Endothelial cell (in vitro differentiated cells): ENCODE results near the gene FILIP1. TPM values are rescaled to one million over a fixed set of nuclear protein-coding genes. Genes with fewer than 3 reads are reported as not detected.
A peak's percentile ranks its signal among the peaks of the same experiment; 100 is the strongest.

Source experiments
- DNase-seq: peaks from one replicate; pipeline ENCODE4 v3.0.0; 2021; ENCODE audit warnings: low spot score
- H3K27ac Mint-ChIP-seq: one replicate; pipeline ENCODE4 v1.8.0; 2021; ENCODE audit warnings: mixed read lengths, inconsistent platforms; ENCODE audit not compliant: unreplicated experiment
- H3K27me3 Mint-ChIP-seq: one replicate; pipeline ENCODE4 v1.8.0; 2021; ENCODE audit warnings: mild to moderate bottlenecking, moderate library complexity, mixed read lengths, inconsistent platforms; ENCODE audit not compliant: unreplicated experiment
- H3K36me3 Mint-ChIP-seq: one replicate; pipeline ENCODE4 v1.8.0; 2021; ENCODE audit warnings: mild to moderate bottlenecking, low read depth, mixed read lengths, inconsistent platforms; ENCODE audit not compliant: unreplicated experiment
- H3K4me1 Mint-ChIP-seq: one replicate; pipeline ENCODE4 v1.8.0; 2021; ENCODE audit warnings: mild to moderate bottlenecking, mixed read lengths, inconsistent platforms; ENCODE audit not compliant: unreplicated experiment
- H3K4me3 Mint-ChIP-seq: one replicate; pipeline ENCODE4 v1.8.0; 2021; ENCODE audit warnings: mild to moderate bottlenecking, mixed read lengths, inconsistent platforms; ENCODE audit not compliant: unreplicated experiment
- H3K9me3 Mint-ChIP-seq: one replicate; pipeline ENCODE4 v1.8.0; 2021; ENCODE audit warnings: mixed read lengths, inconsistent platforms; ENCODE audit not compliant: unreplicated experiment
- total RNA-seq: library from RNA; stranded (reverse); fragmentation: NEBNext Ultra II Directional; extraction: Animal tissue kit (Norgen Biotek cat#: 25700); gene quantifications from one replicate; pipeline ENCODE4 v1.2.1, GENCODE V29; 2021; ENCODE audit not compliant: unreplicated experiment
- TF ChIP-seq, protein P1 (sequence below): fragments of 200-600 bp; sonication (generic); IDR thresholded peaks from one replicate; pipeline ENCODE4 v1.5.0; 2021; ENCODE audit warnings: antibody characterized with exemption; ENCODE audit not compliant: unreplicated experiment

FILIP1 gene
- total RNA-seq, 1 donor from 2014 or later, result 32.0 TPM

DNA sequence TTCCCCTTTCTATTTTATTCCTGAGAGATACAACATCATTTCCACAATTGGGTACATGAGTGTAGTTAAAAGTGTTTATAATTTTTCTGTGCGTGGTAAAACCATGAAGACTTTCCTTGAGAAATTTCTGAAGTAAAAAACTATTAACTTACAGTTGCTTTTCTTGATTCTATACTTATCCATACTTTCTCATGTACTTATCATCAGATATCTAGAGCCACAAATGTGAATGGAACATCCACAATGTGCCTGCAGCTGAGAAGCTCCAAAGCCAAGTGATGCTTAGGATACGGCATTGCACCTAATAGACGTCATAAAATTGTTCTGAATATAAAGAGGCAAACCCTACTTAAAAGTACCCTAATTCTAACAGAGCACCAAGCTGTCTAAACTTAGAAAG, 2.9 kb downstream of the FILIP1 start:
- TF ChIP-seq, protein P1, sequence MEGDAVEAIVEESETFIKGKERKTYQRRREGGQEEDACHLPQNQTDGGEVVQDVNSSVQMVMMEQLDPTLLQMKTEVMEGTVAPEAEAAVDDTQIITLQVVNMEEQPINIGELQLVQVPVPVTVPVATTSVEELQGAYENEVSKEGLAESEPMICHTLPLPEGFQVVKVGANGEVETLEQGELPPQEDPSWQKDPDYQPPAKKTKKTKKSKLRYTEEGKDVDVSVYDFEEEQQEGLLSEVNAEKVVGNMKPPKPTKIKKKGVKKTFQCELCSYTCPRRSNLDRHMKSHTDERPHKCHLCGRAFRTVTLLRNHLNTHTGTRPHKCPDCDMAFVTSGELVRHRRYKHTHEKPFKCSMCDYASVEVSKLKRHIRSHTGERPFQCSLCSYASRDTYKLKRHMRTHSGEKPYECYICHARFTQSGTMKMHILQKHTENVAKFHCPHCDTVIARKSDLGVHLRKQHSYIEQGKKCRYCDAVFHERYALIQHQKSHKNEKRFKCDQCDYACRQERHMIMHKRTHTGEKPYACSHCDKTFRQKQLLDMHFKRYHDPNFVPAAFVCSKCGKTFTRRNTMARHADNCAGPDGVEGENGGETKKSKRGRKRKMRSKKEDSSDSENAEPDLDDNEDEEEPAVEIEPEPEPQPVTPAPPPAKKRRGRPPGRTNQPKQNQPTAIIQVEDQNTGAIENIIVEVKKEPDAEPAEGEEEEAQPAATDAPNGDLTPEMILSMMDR, result no peak
- H3K9me3 Mint-ChIP-seq, result no peaks in the 10 kb centered on the region
- peaks cover 73% of the 10 kb centered on the region for H3K4me1 Mint-ChIP-seq
- DNase-seq, result no peak
- H3K4me3 Mint-ChIP-seq, result peak overlapping the region; percentile 86
- no peaks in the 10 kb centered on the region for H3K36me3 Mint-ChIP-seq
- H3K27ac Mint-ChIP-seq, result no peak overlapping the region
- peaks cover 3% of the 10 kb centered on the region for H3K27me3 Mint-ChIP-seq

GRCh38 chr6:75489025-75489424, 4.6 kb downstream of the FILIP1 start:
- H3K4me1 Mint-ChIP-seq, result peaks cover 58% of the 10 kb centered on the region
- DNase-seq, result no peak
- TF ChIP-seq, protein P1, result no peak
- H3K27me3 Mint-ChIP-seq, result peaks cover 3% of the 10 kb centered on the region
- H3K4me3 Mint-ChIP-seq, result no peak overlapping the region
- H3K36me3 Mint-ChIP-seq, result no peaks in the 10 kb centered on the region
- H3K9me3 Mint-ChIP-seq, result no peaks in the 10 kb centered on the region
- H3K27ac Mint-ChIP-seq, result no peak overlapping the region

- Mint-ChIP-seq H3K4me3 (peak overlapping the region; percentile 28), H3K4me1 (peaks cover 58% of the 10 kb centered on the region), H3K36me3 (no peaks in the 10 kb centered on the region), H3K27me3 (peaks cover 3% of the 10 kb centered on the region), H3K9me3 (no peaks in the 10 kb centered on the region), H3K27ac (peak overlapping the region; percentile 91)
- TF ChIP-seq, protein P1, result no peak
- DNase-seq, result no peak
Measured at GRCh38 chr6:75488033-75488432, 5.6 kb downstream of the FILIP1 start.

GRCh38 chr6:75486850-75487518, 6.6 kb downstream of the FILIP1 start:
- Mint-ChIP-seq H3K27ac (peak overlapping the region; percentile 91), H3K9me3 (no peaks in the 10 kb centered on the region), H3K4me1 (peaks cover 53% of the 10 kb centered on the region), H3K4me3 (no peak overlapping the region), H3K27me3 (peaks cover 3% of the 10 kb centered on the region), H3K36me3 (no peaks in the 10 kb centered on the region)
- TF ChIP-seq, protein P1, result no peak
- DNase-seq, result no peak

DNA sequence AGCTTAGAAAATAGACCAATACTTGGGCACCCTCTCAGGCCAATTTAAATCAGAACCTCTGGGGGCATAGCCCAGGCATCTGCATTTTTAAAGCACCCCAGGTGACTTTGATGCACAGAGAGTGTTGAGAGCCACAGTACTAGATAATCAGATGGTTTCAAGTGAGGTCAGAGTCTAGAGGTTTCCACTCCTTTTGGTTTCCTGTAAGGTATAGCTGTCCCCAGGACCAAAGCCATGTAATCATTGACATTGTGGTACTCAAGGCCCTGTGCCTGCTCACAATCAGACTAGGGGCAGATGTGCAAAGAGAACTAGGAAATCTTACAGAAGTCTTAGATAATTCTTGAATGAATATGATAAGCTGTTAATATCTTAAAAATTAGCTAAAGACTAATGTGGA, 9.1 kb downstream of the FILIP1 start:
- Mint-ChIP-seq H3K27me3 (peaks cover 1% of the 10 kb centered on the region), H3K9me3 (no peaks in the 10 kb centered on the region), H3K27ac (no peak overlapping the region), H3K36me3 (no peaks in the 10 kb centered on the region), H3K4me1 (peaks cover 49% of the 10 kb centered on the region), H3K4me3 (no peak overlapping the region)
- TF ChIP-seq, protein P1, result no peak
- DNase-seq, result no peak
